Esophagus (tissue), 2 donors: ENCODE data around the gene WTIP. TPM values are rescaled to one million over a fixed set of nuclear protein-coding genes. Genes with fewer than 3 reads are reported as not detected.

Experiments
- H3K27ac ChIP-seq, 2 donors: one replicate each; pipeline ENCODE4 v1.5.1; 2013; ENCODE audit warnings: low read depth in 2 of 2, mild to moderate bottlenecking in 2 of 2, inconsistent platforms in 1 of 2, low read length in 1 of 2, moderate library complexity in 1 of 2
- H3K27me3 ChIP-seq, 2 donors: one replicate each; pipeline ENCODE4 v1.6.1; 2013; ENCODE audit warnings: low read length in 2 of 2, control low read depth in 1 of 2, mild to moderate bottlenecking in 1 of 2; ENCODE audit not compliant: insufficient read depth in 2 of 2, control insufficient read depth in 1 of 2
- H3K36me3 ChIP-seq, 2 donors: one replicate each; pipeline ENCODE4 v1.6.1; 2013; ENCODE audit warnings: low read length in 1 of 2; ENCODE audit not compliant: control insufficient read depth in 2 of 2, insufficient read depth in 2 of 2
- H3K4me1 ChIP-seq, 2 donors: one replicate each; pipeline ENCODE4 v1.6.1; 2013; ENCODE audit warnings: low read length in 1 of 2; ENCODE audit not compliant: control insufficient read depth in 2 of 2, insufficient read depth in 2 of 2
- H3K4me3 ChIP-seq, 2 donors: one replicate each; pipeline ENCODE4 v1.5.1; 2013; ENCODE audit warnings: low read length in 2 of 2, mild to moderate bottlenecking in 2 of 2, low read depth in 1 of 2, moderate library complexity in 1 of 2
- H3K9me3 ChIP-seq, 2 donors: one replicate each; pipeline ENCODE4 v1.6.1; 2013; ENCODE audit warnings: mild to moderate bottlenecking in 2 of 2, low read depth in 1 of 2, low read length in 1 of 2, moderate library complexity in 1 of 2; ENCODE audit not compliant: control insufficient read depth in 2 of 2, insufficient read depth in 1 of 2
- WGBS, 2 donors: extraction: QIAGEN DNeasy Blood & Tissue Kit; methylation state at CpG; one replicate each; pipeline ENCODE4 v1.1.7; 2013; 5-methylcytosine and 5-hydroxymethylcytosine counted together
- polyA plus RNA-seq, 2 donors: library from polyadenylated mRNA; stranded (reverse); fragments of 200-250 nt; gene quantifications; one replicate each; pipeline ENCODE4 v1.2.3, GENCODE V29; 2013
- donor health status: healthy with polysubstance abuse.
- donor health status: Bipolar disorder and iron deficiency.

WTIP gene
- polyA plus RNA-seq, 2 donors = 1.3 to 2.8 TPM

- H3K4me1 ChIP-seq = no peaks in the 10 kb centered on the region
- 71 to 72% methylated on average over 2 of the region's 2 CpGs for WGBS, 2 donors
- no peak overlapping the region for H3K4me3 ChIP-seq
- no peaks in the 10 kb centered on the region for H3K36me3 ChIP-seq
- peaks cover 0 to 3% of the 10 kb centered on the region in 2 donors for H3K27me3 ChIP-seq
- no peaks in the 10 kb centered on the region for H3K9me3 ChIP-seq
- no peak overlapping the region for H3K27ac ChIP-seq
These were observed 68.3 kb downstream of the WTIP start for GRCh38 chr19:34549833-34550232.

GRCh38 chr19:34555447-34555846 lies 73.9 kb downstream of the WTIP start:
- H3K4me3 ChIP-seq = no peak overlapping the region
- H3K36me3 ChIP-seq = no peaks in the 10 kb centered on the region
- no peaks in the 10 kb centered on the region for H3K9me3 ChIP-seq
- 69 to 75% methylated on average over 6 of the region's 6 CpGs for WGBS, 2 donors
- no peaks in the 10 kb centered on the region for H3K27me3 ChIP-seq
- H3K4me1 ChIP-seq = no peaks in the 10 kb centered on the region
- no peak overlapping the region for H3K27ac ChIP-seq

GRCh38 chr19:34556488-34556887 lies 74.9 kb downstream of the WTIP start:
- Histone ChIP-seq H3K9me3 (no peaks in the 10 kb centered on the region), H3K4me1 (no peaks in the 10 kb centered on the region), H3K27me3 (no peaks in the 10 kb centered on the region), H3K4me3 (no peak overlapping the region), H3K27ac (no peak overlapping the region), H3K36me3 (no peaks in the 10 kb centered on the region)
- 1 to 4% methylated on average over 3 of the region's 3 CpGs for WGBS, 2 donors

- H3K9me3 ChIP-seq = no peaks in the 10 kb centered on the region
- H3K27me3 ChIP-seq = no peaks in the 10 kb centered on the region
- H3K4me1 ChIP-seq = no peaks in the 10 kb centered on the region
- H3K27ac ChIP-seq = no peak overlapping the region
- H3K36me3 ChIP-seq = no peaks in the 10 kb centered on the region
- H3K4me3 ChIP-seq = no peak overlapping the region
- WGBS, 2 donors = 65 to 70% methylated on average over 11 to 12 of the region's 12 CpGs
These were observed 77.5 kb downstream of the WTIP start for GRCh38 chr19:34559045-34559444.

DNA sequence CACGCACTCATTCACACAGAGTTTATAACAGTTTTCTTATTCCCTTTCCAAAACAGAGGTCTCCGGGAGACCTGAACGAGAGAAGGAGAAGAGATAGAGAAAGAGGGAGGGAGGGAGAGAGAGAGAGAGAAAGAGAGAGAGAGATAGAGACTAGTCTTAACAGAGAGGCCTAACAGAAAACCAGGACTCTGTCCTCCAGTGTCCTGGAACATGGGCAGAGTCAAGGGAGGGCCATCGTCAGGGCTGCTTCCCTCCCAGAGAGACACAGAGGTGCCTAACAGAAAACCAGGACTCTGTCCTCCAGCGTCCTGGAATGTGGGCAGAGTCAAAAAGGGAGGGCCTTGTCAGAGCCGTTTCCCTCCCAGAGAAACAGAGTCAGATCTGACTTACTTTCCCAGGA lies 78.7 kb downstream of the WTIP start:
- H3K9me3 ChIP-seq = no peaks in the 10 kb centered on the region
- H3K4me3 ChIP-seq = no peak overlapping the region
- H3K36me3 ChIP-seq = no peaks in the 10 kb centered on the region
- 39 to 44% methylated on average over 6 of the region's 6 CpGs for WGBS, 2 donors
- H3K4me1 ChIP-seq = no peaks in the 10 kb centered on the region
- H3K27me3 ChIP-seq = no peaks in the 10 kb centered on the region
- H3K27ac ChIP-seq = no peak overlapping the region

Other genes with a start within 250 kb of the WTIP start
- gene GARRE1, start 227.2 kb upstream of the WTIP start, polyA plus RNA-seq = 1 to 10 TPM; 4.6 to 6.8 TPM
- gene GPI, start 116.6 kb upstream of the WTIP start, polyA plus RNA-seq = 100 to 1,000 TPM in 1 of 2 donors, 10 to 100 TPM in 1; 64.3 to 125 TPM
- gene PDCD2L, start 77.4 kb upstream of the WTIP start, polyA plus RNA-seq = 10 to 100 TPM in 1 of 2 donors, 1 to 10 TPM in 1; 6.9 to 10.9 TPM
- 10 to 100 TPM; 42.5 to 54.3 TPM for gene UBA2, start 53.4 kb upstream of the WTIP start, polyA plus RNA-seq
- under 1 TPM; 0.04 to 0.16 TPM for gene SCGB2B2, start 195.4 kb downstream of the WTIP start, polyA plus RNA-seq
- 10 to 100 TPM in 1 of 2 donors, 1 to 10 TPM in 1; 5.9 to 11.1 TPM for gene ZNF302, start 195.9 kb downstream of the WTIP start, polyA plus RNA-seq